WERI-Rb-1 (cell line): ENCODE data around the gene PTPRN2.

Experiments used
- DNase-seq: peaks from one replicate; pipeline ENCODE4 v3.0.0-alpha.2; 2020
- H3K27ac ChIP-seq: fragments of 250-450 bp; sonication (Bioruptor Pico); 2 replicates; pipeline ENCODE4 v1.5.1; 2020; ENCODE audit warnings: mild to moderate bottlenecking, moderate library complexity
- H3K27me3 ChIP-seq: fragments of 250-450 bp; sonication (Bioruptor Pico); 2 replicates; pipeline ENCODE4 v1.5.1; 2021; ENCODE audit warnings: mild to moderate bottlenecking, low read depth, moderate library complexity; ENCODE audit not compliant: insufficient read depth, severe bottlenecking
- H3K36me3 ChIP-seq: fragments of 250-450 bp; sonication (Bioruptor Pico); 2 replicates; pipeline ENCODE4 v1.5.1; 2020; ENCODE audit warnings: mild to moderate bottlenecking, moderate library complexity
- H3K4me3 ChIP-seq: 2 replicates; pipeline ENCODE4 v1.5.1; 2011; ENCODE audit warnings: low read depth, mild to moderate bottlenecking, control low read depth, low read length
- H3K9me3 ChIP-seq: fragments of 250-450 bp; sonication (Bioruptor Pico); 2 replicates; pipeline ENCODE4 v1.5.1; 2021; ENCODE audit warnings: mild to moderate bottlenecking, moderate library complexity; ENCODE audit not compliant: severe bottlenecking
- CTCF ChIP-seq: IDR thresholded peaks from 2 replicates; pipeline ENCODE4 v1.5.1; 2011; ENCODE audit warnings: low read depth, mild to moderate bottlenecking, control low read depth, inconsistent platforms, low read length

PTPRN2 gene

GRCh38 chr7:158364451-158364850 is 223.2 kb downstream of the PTPRN2 start:
- Histone ChIP-seq H3K27me3 (no peaks in the 10 kb centered on the region), H3K36me3 (no peaks in the 10 kb centered on the region), H3K27ac (no peak overlapping the region), H3K9me3 (no peaks in the 10 kb centered on the region), H3K4me3 (no peak overlapping the region)
- no peak for TF ChIP-seq CTCF
- no peak for DNase-seq

DNA sequence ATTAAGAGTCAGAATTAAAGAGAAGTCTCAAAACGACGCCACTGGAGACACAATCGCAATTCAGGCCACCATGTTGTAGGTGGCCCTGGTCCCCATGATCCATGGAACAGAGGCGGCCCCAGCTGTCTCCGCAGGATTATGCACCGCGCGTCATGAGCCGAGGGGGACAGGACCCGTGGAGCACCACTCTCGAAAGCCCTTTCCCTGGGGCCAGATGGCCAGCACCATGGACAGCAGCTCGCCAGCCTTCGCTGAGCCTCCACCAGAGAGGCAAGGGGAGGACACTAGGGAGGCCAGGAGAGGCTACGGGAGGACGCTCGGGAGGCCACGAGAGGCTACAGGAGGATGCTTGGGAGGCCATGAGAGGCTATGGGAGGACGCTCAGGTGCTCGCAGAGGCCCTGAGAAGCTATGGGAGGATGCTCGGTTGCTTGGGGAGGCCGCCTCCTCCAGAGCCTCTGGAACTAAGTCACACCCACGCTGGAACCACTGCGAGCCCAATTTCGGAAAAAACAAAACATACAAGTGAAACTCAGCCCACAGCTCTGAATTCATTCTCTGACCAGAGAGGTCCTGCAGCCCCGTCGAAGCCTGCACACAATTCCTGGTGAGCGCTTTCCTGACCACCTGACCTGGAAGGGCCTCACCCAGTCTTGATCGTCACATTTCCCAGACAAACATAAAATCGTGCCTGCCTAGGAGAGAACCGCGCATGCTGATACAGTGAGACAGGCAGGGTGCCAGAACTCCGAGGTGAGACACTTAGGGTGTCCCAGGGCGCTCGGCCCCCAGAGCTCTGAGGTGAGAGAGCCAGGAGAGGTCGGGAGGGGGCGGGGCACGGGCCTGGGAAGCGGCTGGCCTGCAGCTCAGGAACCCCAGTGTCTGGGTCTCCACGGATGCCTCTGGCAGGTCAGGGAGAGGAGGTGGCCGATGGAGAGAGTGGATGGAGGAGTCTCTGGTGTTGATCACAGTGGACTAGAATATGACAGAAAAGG is 224.4 kb downstream of the PTPRN2 start:
- DNase-seq, result peak; percentile 29
- H3K27ac ChIP-seq, result no peak overlapping the region
- no peaks in the 10 kb centered on the region for H3K9me3 ChIP-seq
- no peaks in the 10 kb centered on the region for H3K36me3 ChIP-seq
- TF ChIP-seq CTCF, result no peak
- no peaks in the 10 kb centered on the region for H3K27me3 ChIP-seq
- no peak overlapping the region for H3K4me3 ChIP-seq

- H3K36me3 ChIP-seq, result no peaks in the 10 kb centered on the region
- H3K9me3 ChIP-seq, result no peaks in the 10 kb centered on the region
- no peak overlapping the region for H3K27ac ChIP-seq
- DNase-seq, result no peak
- no peaks in the 10 kb centered on the region for H3K27me3 ChIP-seq
- no peak overlapping the region for H3K4me3 ChIP-seq
- TF ChIP-seq CTCF, result no peak
These were observed 225.6 kb downstream of the PTPRN2 start for GRCh38 chr7:158362001-158362400.

- H3K4me3 ChIP-seq, result no peak overlapping the region
- TF ChIP-seq CTCF, result no peak
- H3K27me3 ChIP-seq, result no peaks in the 10 kb centered on the region
- no peak overlapping the region for H3K27ac ChIP-seq
- H3K36me3 ChIP-seq, result no peaks in the 10 kb centered on the region
- no peak for DNase-seq
- H3K9me3 ChIP-seq, result no peaks in the 10 kb centered on the region
These were observed 226.2 kb downstream of the PTPRN2 start for GRCh38 chr7:158361326-158361946.

GRCh38 chr7:158358926-158359645 is 228.5 kb downstream of the PTPRN2 start:
- no peak overlapping the region for H3K4me3 ChIP-seq
- H3K9me3 ChIP-seq, result no peaks in the 10 kb centered on the region
- TF ChIP-seq CTCF, result no peak
- DNase-seq, result no peak
- H3K27me3 ChIP-seq, result no peaks in the 10 kb centered on the region
- H3K36me3 ChIP-seq, result no peaks in the 10 kb centered on the region
- H3K27ac ChIP-seq, result no peak overlapping the region
